Duodenal mucosa (tissue), 2 donors: Measurements from ENCODE around the gene CCND3.

Experiments used
- H3K27ac ChIP-seq: one replicate; pipeline ENCODE4 v1.7.0; 2013; ENCODE audit warnings: low read depth, low read length
- H3K27me3 ChIP-seq, 2 donors: one replicate each; pipeline ENCODE4 v1.7.0; 2013; ENCODE audit warnings: low read length in 2 of 2, control low read depth in 1 of 2; ENCODE audit not compliant: insufficient read depth in 2 of 2, control insufficient read depth in 1 of 2
- H3K36me3 ChIP-seq, 2 donors: one replicate each; pipeline ENCODE4 v1.7.0; 2013; ENCODE audit warnings: low read length in 2 of 2, control low read depth in 1 of 2; ENCODE audit not compliant: insufficient read depth in 2 of 2, control insufficient read depth in 1 of 2
- H3K4me1 ChIP-seq, 2 donors: one replicate each; pipeline ENCODE4 v1.7.0; 2013; ENCODE audit warnings: low read length in 2 of 2, control low read depth in 1 of 2; ENCODE audit not compliant: insufficient read depth in 2 of 2, control insufficient read depth in 1 of 2
- H3K4me3 ChIP-seq, 2 donors: one replicate each; pipeline ENCODE4 v1.7.0; 2013; ENCODE audit warnings: low read length in 2 of 2, low read depth in 1 of 2
- H3K9ac ChIP-seq, 2 donors: one replicate each; pipeline ENCODE4 v1.7.0; 2013; ENCODE audit warnings: low read length in 2 of 2, low read depth in 1 of 2
- H3K9me3 ChIP-seq, 2 donors: one replicate each; pipeline ENCODE4 v1.7.0; 2013; ENCODE audit warnings: low read length in 2 of 2, control low read depth in 1 of 2; ENCODE audit not compliant: control insufficient read depth in 1 of 2

CCND3 gene

GRCh38 chr6:41941280-41942066 is at the start of gene CCND3:
TSS of gene CCND3 (minus strand) at chr6:41941808. CDS start at chr6:41941649, 159 bp downstream.
- peaks cover 44 to 49% of the 10 kb centered on the region in 2 donors for H3K4me1 ChIP-seq
- peak within 1 kb of the TSS; percentile 86 for H3K27ac ChIP-seq
- H3K27me3 ChIP-seq: no peaks in the 10 kb centered on the region
- no peaks in the 10 kb centered on the region for H3K9me3 ChIP-seq
- H3K36me3 ChIP-seq: peaks cover 4 to 14% of the 10 kb centered on the region in 2 donors
- peak within 1 kb of the TSS; percentile 78 to 95 for H3K9ac ChIP-seq
- H3K4me3 ChIP-seq: peak within 1 kb of the TSS; percentile 93 to 95

- Histone ChIP-seq H3K27ac (no peak overlapping the region), H3K36me3 (no peaks in the 10 kb centered on the region), H3K4me1 (peaks cover 0 to 4% of the 10 kb centered on the region in 2 donors), H3K9me3 (no peaks in the 10 kb centered on the region), H3K4me3 (no peak overlapping the region), H3K27me3 (no peaks in the 10 kb centered on the region), H3K9ac (no peak overlapping the region)
These were observed 44.7 kb upstream of the CCND3 start for GRCh38 chr6:41986339-41986738.

- peaks cover 0 to 4% of the 10 kb centered on the region in 2 donors for H3K4me1 ChIP-seq
- H3K27ac ChIP-seq: no peak overlapping the region
- no peaks in the 10 kb centered on the region for H3K36me3 ChIP-seq
- H3K27me3 ChIP-seq: no peaks in the 10 kb centered on the region
- H3K9ac ChIP-seq: no peak overlapping the region
- H3K4me3 ChIP-seq: no peak overlapping the region
- H3K9me3 ChIP-seq: no peaks in the 10 kb centered on the region
These were observed 43.0 kb upstream of the CCND3 start for GRCh38 chr6:41984623-41985022.

GRCh38 chr6:41976794-41977484 is 35.3 kb upstream of the CCND3 start:
- no peak overlapping the region for H3K9ac ChIP-seq
- H3K36me3 ChIP-seq: no peaks in the 10 kb centered on the region
- H3K4me1 ChIP-seq: no peaks in the 10 kb centered on the region
- H3K9me3 ChIP-seq: no peaks in the 10 kb centered on the region
- H3K27me3 ChIP-seq: no peaks in the 10 kb centered on the region
- H3K27ac ChIP-seq: no peak overlapping the region
- no peak overlapping the region for H3K4me3 ChIP-seq

GRCh38 chr6:41975276-41975675 is 33.7 kb upstream of the CCND3 start:
- Histone ChIP-seq H3K4me3 (no peak overlapping the region), H3K36me3 (no peaks in the 10 kb centered on the region), H3K27ac (no peak overlapping the region), H3K27me3 (no peaks in the 10 kb centered on the region), H3K9ac (no peak overlapping the region), H3K9me3 (no peaks in the 10 kb centered on the region), H3K4me1 (no peaks in the 10 kb centered on the region)

GRCh38 chr6:41974281-41974825 is 32.7 kb upstream of the CCND3 start:
- H3K27ac ChIP-seq: no peak overlapping the region
- no peaks in the 10 kb centered on the region for H3K4me1 ChIP-seq
- no peak overlapping the region for H3K9ac ChIP-seq
- no peaks in the 10 kb centered on the region for H3K36me3 ChIP-seq
- no peak overlapping the region for H3K4me3 ChIP-seq
- H3K9me3 ChIP-seq: no peaks in the 10 kb centered on the region
- no peaks in the 10 kb centered on the region for H3K27me3 ChIP-seq

GRCh38 chr6:41972826-41973225 is 31.2 kb upstream of the CCND3 start:
- H3K4me3 ChIP-seq: no peak overlapping the region
- H3K9me3 ChIP-seq: no peaks in the 10 kb centered on the region
- no peak overlapping the region for H3K9ac ChIP-seq
- no peak overlapping the region for H3K27ac ChIP-seq
- H3K36me3 ChIP-seq: no peaks in the 10 kb centered on the region
- no peaks in the 10 kb centered on the region for H3K27me3 ChIP-seq
- peaks cover under 1 to 2% of the 10 kb centered on the region in 2 donors for H3K4me1 ChIP-seq

- H3K9ac ChIP-seq: no peak overlapping the region
- H3K4me3 ChIP-seq: no peak overlapping the region
- H3K9me3 ChIP-seq: no peaks in the 10 kb centered on the region
- H3K4me1 ChIP-seq: peaks cover 6 to 11% of the 10 kb centered on the region in 2 donors
- no peak overlapping the region for H3K27ac ChIP-seq
- no peaks in the 10 kb centered on the region for H3K27me3 ChIP-seq
- no peaks in the 10 kb centered on the region for H3K36me3 ChIP-seq
These were observed 28.8 kb upstream of the CCND3 start for GRCh38 chr6:41970436-41970846.

GRCh38 chr6:41967312-41968287 is 26.0 kb upstream of the CCND3 start:
- H3K9me3 ChIP-seq: no peaks in the 10 kb centered on the region
- peaks cover 6 to 11% of the 10 kb centered on the region in 2 donors for H3K4me1 ChIP-seq
- no peak overlapping the region for H3K9ac ChIP-seq
- H3K36me3 ChIP-seq: no peaks in the 10 kb centered on the region
- H3K4me3 ChIP-seq: no peak overlapping the region
- no peaks in the 10 kb centered on the region for H3K27me3 ChIP-seq
- no peak overlapping the region for H3K27ac ChIP-seq
